AG04449 (cell line): ENCODE results near the gene PRDM11.
A peak's percentile ranks its signal among the peaks of the same experiment; 100 is the strongest.

Experiments
- CTCF ChIA-PET: fragments of 350-600 bp; formaldehyde crosslinking; extraction: SDS; loops from one replicate; lab custom pipeline; 2021; ENCODE audit warnings: antibody characterized with exemption; lab: Yijun Ruan, JAX
- POLR2A ChIA-PET: fragments of 400-600, 350-600 bp; formaldehyde crosslinking; extraction: SDS; loops from one replicate; lab custom pipeline; 2020; ENCODE audit warnings: antibody characterized with exemption, inconsistent platforms; lab: Yijun Ruan, JAX
- DNase-seq: peaks from one replicate; pipeline ENCODE4 v3.0.0-alpha.2; 2010; ENCODE audit warnings: low read depth, low spot score
- H3K4me3 ChIP-seq: 2 replicates; pipeline ENCODE4 v1.5.1; 2011; ENCODE audit warnings: low read depth, mild to moderate bottlenecking, control low read depth, low read length
- TF ChIP-seq, protein P1 (sequence below): IDR thresholded peaks from one replicate; pipeline ENCODE4 v1.5.1; 2011; ENCODE audit warnings: mild to moderate bottlenecking, moderate library complexity, low read length, control low read depth, inconsistent platforms; ENCODE audit not compliant: insufficient read depth; ENCODE audit errors: missing control alignments

Gene PRDM11

DNA sequence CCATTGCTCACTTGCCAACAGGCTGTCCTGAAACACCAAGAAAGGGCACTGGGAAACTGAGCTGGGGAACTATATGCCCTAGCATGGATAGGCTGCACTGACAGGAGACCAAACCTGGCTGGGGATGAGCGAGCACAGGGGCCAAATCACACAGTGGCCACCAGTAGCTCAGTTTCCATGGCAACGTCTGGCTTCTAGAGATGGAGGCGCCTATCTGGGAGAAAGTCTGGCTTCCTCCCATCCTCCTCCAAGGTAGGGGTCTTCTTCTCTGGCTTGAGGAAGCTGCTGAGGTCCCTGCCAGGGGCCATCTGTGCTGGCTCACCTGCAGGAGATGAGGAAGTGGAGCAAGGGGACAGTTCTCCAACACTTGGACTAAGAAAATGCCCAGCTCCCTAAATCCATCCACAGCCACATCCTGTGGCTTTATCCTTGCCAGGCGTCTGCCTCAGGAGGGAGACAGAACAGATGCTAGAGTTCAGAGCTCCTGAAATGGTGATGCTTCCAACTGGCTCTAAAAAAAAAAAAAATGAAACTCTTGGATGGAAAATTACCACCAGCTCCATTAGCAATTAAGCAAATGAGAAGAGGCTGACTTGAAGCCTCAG is 91.4 kb downstream of the PRDM11 start:
- POLR2A ChIA-PET, result no interaction called here
- CTCF ChIA-PET, result interaction anchor here (0.9 to 6.6 kb wide), 6 partner anchors 9 to 127 kb away, joined by 3 to 37 read pairs (median 7); no protein-coding TSS in a partner anchor
- no peak for DNase-seq
- TF ChIP-seq, protein P1, sequence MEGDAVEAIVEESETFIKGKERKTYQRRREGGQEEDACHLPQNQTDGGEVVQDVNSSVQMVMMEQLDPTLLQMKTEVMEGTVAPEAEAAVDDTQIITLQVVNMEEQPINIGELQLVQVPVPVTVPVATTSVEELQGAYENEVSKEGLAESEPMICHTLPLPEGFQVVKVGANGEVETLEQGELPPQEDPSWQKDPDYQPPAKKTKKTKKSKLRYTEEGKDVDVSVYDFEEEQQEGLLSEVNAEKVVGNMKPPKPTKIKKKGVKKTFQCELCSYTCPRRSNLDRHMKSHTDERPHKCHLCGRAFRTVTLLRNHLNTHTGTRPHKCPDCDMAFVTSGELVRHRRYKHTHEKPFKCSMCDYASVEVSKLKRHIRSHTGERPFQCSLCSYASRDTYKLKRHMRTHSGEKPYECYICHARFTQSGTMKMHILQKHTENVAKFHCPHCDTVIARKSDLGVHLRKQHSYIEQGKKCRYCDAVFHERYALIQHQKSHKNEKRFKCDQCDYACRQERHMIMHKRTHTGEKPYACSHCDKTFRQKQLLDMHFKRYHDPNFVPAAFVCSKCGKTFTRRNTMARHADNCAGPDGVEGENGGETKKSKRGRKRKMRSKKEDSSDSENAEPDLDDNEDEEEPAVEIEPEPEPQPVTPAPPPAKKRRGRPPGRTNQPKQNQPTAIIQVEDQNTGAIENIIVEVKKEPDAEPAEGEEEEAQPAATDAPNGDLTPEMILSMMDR, result no peak
- H3K4me3 ChIP-seq, result no peak overlapping the region

DNA sequence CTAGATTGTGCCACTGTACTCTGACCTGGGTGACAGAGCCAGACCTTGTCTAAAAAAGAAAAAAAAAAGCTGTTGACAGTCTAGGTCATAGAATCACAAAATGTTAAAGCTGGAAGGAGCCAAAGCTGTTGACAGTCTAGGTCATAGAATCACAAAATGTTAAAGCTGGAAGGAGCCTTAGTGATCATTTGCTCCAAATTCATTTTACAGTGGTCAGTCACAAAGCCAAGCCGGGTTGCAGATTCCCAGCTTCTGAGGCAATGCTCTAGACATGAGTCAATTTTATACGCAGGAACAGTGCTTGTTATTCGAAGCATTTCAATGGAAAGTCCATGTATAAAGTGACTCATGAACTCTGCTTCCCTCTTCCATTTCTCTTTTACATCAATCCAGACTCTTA is 92.3 kb downstream of the PRDM11 start:
- ChIA-PET CTCF (interaction anchor here (1.2 to 6.6 kb wide), 4 partner anchors 9 to 128 kb away, joined by 5 to 37 read pairs (median 7); no protein-coding TSS in a partner anchor), POLR2A (no interaction called here)
- peak; percentile 37 for DNase-seq
- H3K4me3 ChIP-seq, result no peak overlapping the region
- TF ChIP-seq, protein P1, result no peak

DNA sequence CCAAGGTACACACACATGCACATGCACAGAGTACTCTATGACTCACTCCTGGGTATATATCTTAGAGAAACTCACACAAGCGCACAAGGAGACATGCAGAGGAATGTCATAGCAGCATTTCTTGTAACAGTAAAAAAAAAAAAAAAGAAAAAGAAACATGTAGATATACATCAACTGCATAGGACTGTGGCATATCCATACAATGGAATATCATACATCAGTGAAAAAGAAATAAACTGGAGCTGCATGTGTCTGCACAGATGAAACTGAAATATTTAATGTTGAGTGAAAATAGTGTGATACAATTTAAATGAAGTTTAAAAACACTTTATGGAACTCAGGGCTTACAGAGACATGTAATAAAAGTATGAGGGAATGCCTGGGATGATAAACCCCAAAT is 93.3 kb downstream of the PRDM11 start:
- DNase-seq, result no peak
- H3K4me3 ChIP-seq, result no peak overlapping the region
- ChIA-PET CTCF (interaction anchor here (1.9 to 6.6 kb wide), 2 partner anchors 8 to 13 kb away, joined by 6 to 37 read pairs; no protein-coding TSS in a partner anchor), POLR2A (no interaction called here)
- TF ChIP-seq, protein P1, result no peak

DNA sequence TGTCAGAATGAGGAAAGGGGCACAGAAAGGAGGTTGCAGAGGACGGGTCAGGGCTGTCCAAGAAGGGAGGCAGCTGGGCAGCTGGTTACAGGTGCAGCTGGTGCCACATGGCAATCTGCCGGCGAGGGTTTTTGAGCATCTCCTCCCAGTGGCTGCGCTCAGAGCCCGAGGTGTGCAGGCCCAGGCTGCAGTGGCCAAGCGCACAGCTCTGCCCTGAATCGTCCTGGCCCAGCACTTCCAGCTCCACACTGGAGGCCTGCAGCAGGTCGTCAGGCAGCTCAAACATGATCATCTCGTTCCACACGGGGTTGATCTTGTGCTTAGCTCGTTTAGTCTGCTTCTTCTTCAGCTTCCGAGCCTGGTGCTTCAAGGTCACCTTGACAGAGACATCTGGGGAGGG is 97.5 kb downstream of the PRDM11 start:
- POLR2A ChIA-PET, result no interaction called here
- no peak for DNase-seq
- no peak overlapping the region for H3K4me3 ChIP-seq
- CTCF ChIA-PET, result interaction anchor here (0.7 to 6.6 kb wide), 6 partner anchors 9 to 140 kb away, joined by 3 to 37 read pairs (median 4); no protein-coding TSS in a partner anchor
- TF ChIP-seq, protein P1, result no peak

DNA sequence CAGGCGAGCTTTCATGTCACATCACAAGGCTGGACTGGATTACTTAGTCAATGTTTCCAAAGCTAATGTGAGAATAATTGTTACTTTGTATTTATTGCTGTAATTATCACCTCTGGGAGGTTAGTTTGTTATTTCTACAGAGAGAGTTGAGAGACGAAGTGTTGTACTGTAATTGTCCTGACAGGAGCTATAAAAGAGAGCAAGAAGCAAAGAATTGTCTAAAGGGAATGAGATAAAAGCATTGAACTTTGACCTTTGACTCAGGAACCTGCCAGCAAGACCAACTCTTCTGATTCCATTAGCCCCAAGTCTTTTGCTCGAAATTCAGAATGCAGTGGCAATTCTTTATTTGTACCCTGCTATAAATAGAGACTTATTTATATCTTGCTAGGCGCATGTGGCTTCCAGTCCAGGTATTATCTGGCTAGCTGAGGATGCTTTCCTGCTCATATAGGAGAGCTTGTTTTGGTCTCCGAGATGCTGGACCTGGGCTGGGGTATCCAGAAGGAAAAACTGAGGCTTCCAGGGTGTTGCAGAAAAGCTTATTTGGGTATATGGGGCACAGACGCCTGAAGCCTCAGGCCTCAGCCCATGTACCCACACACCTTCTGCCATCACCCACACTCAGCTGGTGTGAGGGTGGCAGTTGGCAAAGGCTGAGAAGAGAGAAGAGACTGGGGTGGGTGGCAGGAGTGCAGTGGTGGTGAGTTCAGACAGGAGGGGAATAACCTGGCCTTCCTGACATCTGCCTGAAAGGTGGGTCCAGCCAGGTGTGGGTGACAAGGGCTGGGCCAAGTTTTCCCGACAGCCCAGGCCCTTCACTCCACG is 99.0 kb downstream of the PRDM11 start:
- TF ChIP-seq, protein P1, result no peak
- DNase-seq, result no peak
- H3K4me3 ChIP-seq, result no peak overlapping the region
- CTCF ChIA-PET, result interaction anchor here (0.7 to 2.3 kb wide), 6 partner anchors 10 to 135 kb away, joined by 3 to 11 read pairs (median 4); no protein-coding TSS in a partner anchor
- POLR2A ChIA-PET, result no interaction called here

DNA sequence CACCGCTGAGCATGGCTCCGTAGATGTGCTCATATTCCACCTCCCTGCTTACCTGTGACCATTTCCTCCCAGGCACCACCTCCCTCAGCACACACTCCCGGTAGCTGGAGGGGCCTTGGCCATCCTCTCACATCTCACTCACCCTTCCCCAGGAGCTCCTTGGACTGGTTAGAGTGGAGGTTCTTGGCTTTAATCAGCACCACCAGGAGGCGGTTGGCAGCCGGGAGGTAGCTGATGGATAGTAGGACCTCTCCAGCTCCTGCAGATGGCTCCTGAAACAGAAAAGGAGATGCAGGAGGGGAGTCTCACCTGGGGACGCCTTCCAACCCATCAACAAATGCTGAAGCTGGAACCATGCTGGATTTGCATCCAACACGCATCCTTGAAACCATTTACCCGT is 99.8 kb downstream of the PRDM11 start:
- POLR2A ChIA-PET, result no interaction called here
- CTCF ChIA-PET, result interaction anchor here (1.1 to 2.3 kb wide), 3 partner anchors 13 to 136 kb away, joined by 3 to 11 read pairs (median 7); no protein-coding TSS in a partner anchor
- TF ChIP-seq, protein P1, result no peak
- no peak for DNase-seq
- no peak overlapping the region for H3K4me3 ChIP-seq
